Measurements from ENCODE around the gene MPHOSPH10. TPM values are rescaled to one million over a fixed set of nuclear protein-coding genes. Genes with fewer than 3 reads are reported as not detected.

The MPHOSPH10 gene
- total and polyA plus RNA-seq, 2 of the 13 experiments (the other 11 are each of a cell fraction or from before 2014, with no cell fraction given), result 37.8 to 137 TPM

GRCh38 chr2:71129902-71130151 is 607 bp upstream of the MPHOSPH10 start (continued):
- TF ChIP-seq, protein P1, sequence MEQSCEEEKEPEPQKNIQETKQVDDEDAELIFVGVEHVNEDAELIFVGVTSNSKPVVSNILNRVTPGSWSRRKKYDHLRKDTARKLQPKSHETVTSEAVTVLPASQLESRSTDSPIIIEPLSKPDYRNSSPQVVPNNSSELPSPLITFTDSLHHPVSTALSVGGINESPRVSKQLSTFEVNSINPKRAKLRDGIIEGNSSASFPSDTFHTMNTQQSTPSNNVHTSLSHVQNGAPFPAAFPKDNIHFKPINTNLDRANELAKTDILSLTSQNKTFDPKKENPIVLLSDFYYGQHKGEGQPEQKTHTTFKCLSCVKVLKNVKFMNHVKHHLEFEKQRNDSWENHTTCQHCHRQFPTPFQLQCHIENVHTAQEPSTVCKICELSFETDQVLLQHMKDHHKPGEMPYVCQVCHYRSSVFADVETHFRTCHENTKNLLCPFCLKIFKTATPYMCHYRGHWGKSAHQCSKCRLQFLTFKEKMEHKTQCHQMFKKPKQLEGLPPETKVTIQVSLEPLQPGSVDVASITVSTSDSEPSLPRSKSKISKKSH (CRISPR knock-in tag; IDR thresholded peaks at IDR 0.05; ENCODE audit: borderline replicate concordance), result 0 out of 2 replicates have a peak, but pooled peaks have one; percentile 21
- TF ChIP-seq ZNF547 (CRISPR knock-in tag; IDR thresholded peaks at IDR 0.05), result no peak
- peak; percentile 69; the same call in 1 of the 2 replicates for TF ChIP-seq ZNF225 (CRISPR knock-in tag; IDR thresholded peaks at IDR 0.05)
- TF ChIP-seq, protein P2, sequence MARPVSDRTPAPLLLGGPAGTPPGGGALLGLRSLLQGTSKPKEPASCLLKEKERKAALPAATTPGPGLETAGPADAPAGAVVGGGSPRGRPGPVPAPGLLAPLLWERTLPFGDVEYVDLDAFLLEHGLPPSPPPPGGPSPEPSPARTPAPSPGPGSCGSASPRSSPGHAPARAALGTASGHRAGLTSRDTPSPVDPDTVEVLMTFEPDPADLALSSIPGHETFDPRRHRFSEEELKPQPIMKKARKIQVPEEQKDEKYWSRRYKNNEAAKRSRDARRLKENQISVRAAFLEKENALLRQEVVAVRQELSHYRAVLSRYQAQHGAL (CRISPR knock-in tag; IDR thresholded peaks at IDR 0.05; ENCODE audit: not compliant biosample characterization), result peak; percentile 20
- no peak for TF ChIP-seq ZNF3 (CRISPR knock-in tag; IDR thresholded peaks at IDR 0.05)
- peak; percentile 68; the same call in 1 of the 2 replicates for TF ChIP-seq ZNF317 (CRISPR knock-in tag; IDR thresholded peaks at IDR 0.05)
- no peak for TF ChIP-seq HOXA3 (CRISPR knock-in tag; IDR thresholded peaks at IDR 0.05)
- peak; percentile 97 for TF ChIP-seq ZNF572 (CRISPR knock-in tag; IDR thresholded peaks at IDR 0.05)
- TF ChIP-seq RXRA (CRISPR knock-in tag; IDR thresholded peaks at IDR 0.05), result no peak
- TF ChIP-seq SMC3 (IDR thresholded peaks at IDR 0.05; ENCODE audit: low read length), result no peak
- peak; percentile 14; the same call in 1 of the 2 replicates for TF ChIP-seq ZNF614 (CRISPR knock-in tag; IDR thresholded peaks at IDR 0.05; ENCODE audit: borderline replicate concordance)
- TF ChIP-seq HMGA1 (CRISPR knock-in tag; conservative IDR thresholded peaks at IDR 0.05), result no peak
- TF ChIP-seq DPF2 (CRISPR knock-in tag; IDR thresholded peaks at IDR 0.05; ENCODE audit: borderline replicate concordance, low read depth), result no peak
- no peak for TF ChIP-seq ATF1 (CRISPR knock-in tag; IDR thresholded peaks at IDR 0.05)
- TF ChIP-seq, protein P3, sequence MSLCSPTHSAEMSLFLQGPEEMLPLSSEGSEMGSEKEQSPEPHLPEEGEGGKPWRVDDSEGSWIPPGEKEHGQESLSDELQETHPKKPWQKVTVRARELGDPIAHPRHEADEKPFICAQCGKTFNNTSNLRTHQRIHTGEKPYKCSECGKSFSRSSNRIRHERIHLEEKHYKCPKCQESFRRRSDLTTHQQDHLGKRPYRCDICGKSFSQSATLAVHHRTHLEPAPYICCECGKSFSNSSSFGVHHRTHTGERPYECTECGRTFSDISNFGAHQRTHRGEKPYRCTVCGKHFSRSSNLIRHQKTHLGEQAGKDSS (CRISPR knock-in tag; IDR thresholded peaks at IDR 0.05; ENCODE audit: borderline replicate concordance, low read depth), result no peak
- no peak for TF ChIP-seq RBM39 (IDR thresholded peaks at IDR 0.05; ENCODE audit: low read depth, low read length, poor library complexity, severe bottlenecking)
- TF ChIP-seq TCF12 (IDR thresholded peaks at IDR 0.05), result no peak
- TF ChIP-seq TCF12 (CRISPR knock-in tag; IDR thresholded peaks at IDR 0.05), result peak; percentile 26; the same call in 1 of the 2 replicates
- TF ChIP-seq KDM6A (CRISPR knock-in tag; IDR thresholded peaks at IDR 0.05; ENCODE audit: low read depth), result no peak
- TF ChIP-seq ZNF34 (CRISPR knock-in tag; IDR thresholded peaks at IDR 0.05; ENCODE audit: borderline replicate concordance), result no peak; the same call in none of the 2 replicates
